PC-3 (cell line): Measurements from ENCODE around the gene MAD1L1. TPM values are rescaled to one million over a fixed set of nuclear protein-coding genes. Genes with fewer than 3 reads are reported as not detected.

ENCODE experiments used
- ATAC-seq: fragments of 200-7000 bp; cut with Tn5 transposase; 2 replicates; pipeline ENCODE4 v1.9.1; 2020; ENCODE audit warnings: mild to moderate bottlenecking, moderate library complexity
- BruUV-seq: library from RNA; stranded (reverse); fragments of 400-500 nt; replicated peaks from 2 replicates; lab custom pipeline; 2021; lab: Mats Ljungman, UMichigan
- CTCF ChIA-PET: fragments of 300-600 bp; sonication (Branson Sonifier 250); formaldehyde crosslinking; loops from one replicate; lab custom pipeline; 2022; ENCODE audit warnings: antibody characterized with exemption; lab: Charles Lee
- POLR2A ChIA-PET: fragments of 300-600 bp; sonication (Branson Sonifier 250); formaldehyde crosslinking; loops from one replicate; lab custom pipeline; 2022; ENCODE audit warnings: antibody characterized with exemption; ENCODE audit not compliant: unreplicated experiment; lab: Charles Lee
- DNase-seq: peaks from one replicate; pipeline ENCODE4 v3.0.0-alpha.2; 2015
- H2AFZ ChIP-seq: fragments of 300-600 bp; sonication (generic); 2 replicates; pipeline ENCODE4 v1.6.0; 2016; ENCODE audit warnings: antibody characterized with exemption, low read length
- H3F3A ChIP-seq: fragments of 300-600 bp; sonication (generic); one replicate; pipeline ENCODE4 v1.6.0; 2017; ENCODE audit warnings: antibody characterized with exemption, low read length, control low read depth, mild to moderate bottlenecking; ENCODE audit not compliant: unreplicated experiment
- H3K27ac ChIP-seq: fragments of 300-600 bp; sonication (generic); 2 replicates; pipeline ENCODE4 v1.5.1; 2016; ENCODE audit warnings: mild to moderate bottlenecking, low read length
- H3K27me3 ChIP-seq: fragments of 300-600 bp; sonication (generic); 2 replicates; pipeline ENCODE4 v1.6.1; 2016; ENCODE audit warnings: low read length, mixed read lengths
- H3K36me3 ChIP-seq: fragments of 300-600 bp; sonication (generic); 2 replicates; pipeline ENCODE4 v1.6.1; 2016; ENCODE audit warnings: low read depth, mixed run types, low read length, mixed read lengths
- H3K4me1 ChIP-seq: fragments of 300-600 bp; sonication (generic); 2 replicates; pipeline ENCODE4 v1.5.1; 2016; ENCODE audit warnings: low read length; ENCODE audit not compliant: insufficient read depth
- H3K4me2 ChIP-seq: fragments of 300-600 bp; sonication (generic); 2 replicates; pipeline ENCODE4 v1.6.0; 2016; ENCODE audit warnings: low read length
- H3K4me3 ChIP-seq: fragments of 300-600 bp; sonication (generic); 2 replicates; pipeline ENCODE4 v1.5.1; 2016; ENCODE audit warnings: mild to moderate bottlenecking, low read length, mixed read lengths
- H3K79me2 ChIP-seq: fragments of 300-600 bp; sonication (generic); 2 replicates; pipeline ENCODE4 v1.6.1; 2017; ENCODE audit warnings: low read length, mixed read lengths
- H3K9ac ChIP-seq: fragments of 300-600 bp; sonication (generic); 2 replicates; pipeline ENCODE4 v1.6.0; 2016; ENCODE audit warnings: mild to moderate bottlenecking, low read length
- H3K9me2 ChIP-seq: fragments of 300-600 bp; sonication (generic); replicated peaks from 2 replicates; pipeline ENCODE4 v1.6.1; 2016; ENCODE audit warnings: mixed run types, low read length, mixed read lengths
- H3K9me3 ChIP-seq: fragments of 300-600 bp; sonication (generic); 2 replicates; pipeline ENCODE4 v1.6.1; 2016; ENCODE audit warnings: low read length, mixed read lengths
- H4K20me1 ChIP-seq: fragments of 300-600 bp; sonication (generic); 2 replicates; pipeline ENCODE4 v1.6.1; 2016; ENCODE audit warnings: low read length, mixed read lengths
- EZH2 ChIP-seq: fragments of 300-600 bp; sonication (generic); IDR thresholded peaks from one replicate; pipeline ENCODE4 v1.6.1; 2017; ENCODE audit warnings: antibody characterized with exemption, mild to moderate bottlenecking, low read length; ENCODE audit not compliant: unreplicated experiment
- EZH2phosphoT487 ChIP-seq: fragments of 300-600 bp; sonication (generic); IDR thresholded peaks from 2 replicates; pipeline ENCODE4 v1.6.1; 2018; ENCODE audit warnings: mild to moderate bottlenecking, antibody characterized with exemption, low read length, borderline replicate concordance
- intact Hi-C: fragments of 100-400 bp; cut with micrococcal nuclease; formaldehyde crosslinking; loops from 2 replicates; pipeline ENCODE4 v1.9.0; 2023
- total RNA-seq: library from RNA; depleted of rRNA; stranded (reverse); fragments of >200 nt; gene quantifications from 2 replicates; pipeline ENCODE4 v1.2.3, GENCODE V29; 2014
- TF ChIP-seq, protein P1 (sequence below): fragments of 300-600 bp; sonication (generic); conservative IDR thresholded peaks from 2 replicates; pipeline ENCODE4 v1.5.1; 2017; ENCODE audit warnings: antibody characterized with exemption, low read depth, mild to moderate bottlenecking, low read length

The MAD1L1 gene
- total RNA-seq, 1 experiment from 2014 or later = 88.4 TPM

DNA sequence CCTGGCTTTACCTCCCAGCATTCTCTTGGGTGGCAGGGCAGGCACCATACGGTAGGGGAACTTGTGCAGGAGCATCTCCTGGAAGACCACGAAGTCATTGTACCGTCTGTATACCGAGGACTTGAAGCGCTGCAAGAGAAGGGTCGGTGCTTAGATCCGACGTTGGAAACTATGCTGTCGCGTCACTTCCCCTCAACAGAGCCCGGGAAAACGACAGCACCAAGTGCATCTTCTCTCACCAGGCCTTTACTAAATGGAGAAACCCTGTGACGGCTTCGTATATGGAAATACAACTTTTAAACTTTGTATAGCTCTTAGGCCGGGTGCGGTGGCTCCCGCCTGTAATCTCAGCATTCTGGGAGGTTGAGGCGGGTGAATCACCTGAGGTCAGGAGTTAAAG, 42.4 kb upstream of the MAD1L1 start:
- Histone ChIP-seq H3K27ac (no peak overlapping the region), H3K4me2 (no peak overlapping the region), H2AFZ (no peak overlapping the region), H3K4me3 (no peak overlapping the region), H3K9me3 (no peaks in the 10 kb centered on the region), H3K36me3 (no peaks in the 10 kb centered on the region), H3K27me3 (no peaks in the 10 kb centered on the region), H3K4me1 (no peaks in the 10 kb centered on the region), H4K20me1 (no peaks in the 10 kb centered on the region), H3K9ac (no peak overlapping the region), H3F3A (no peaks in the 10 kb centered on the region), H3K9me2 (no peaks in the 10 kb centered on the region), H3K79me2 (no peaks in the 10 kb centered on the region)
- ChIA-PET CTCF (no interaction called here), POLR2A (no interaction called here)
- BruUV-seq = no TSS peak
- TF ChIP-seq EZH2 (no peak), EZH2phosphoT487 (no peak)
- TF ChIP-seq, protein P1, sequence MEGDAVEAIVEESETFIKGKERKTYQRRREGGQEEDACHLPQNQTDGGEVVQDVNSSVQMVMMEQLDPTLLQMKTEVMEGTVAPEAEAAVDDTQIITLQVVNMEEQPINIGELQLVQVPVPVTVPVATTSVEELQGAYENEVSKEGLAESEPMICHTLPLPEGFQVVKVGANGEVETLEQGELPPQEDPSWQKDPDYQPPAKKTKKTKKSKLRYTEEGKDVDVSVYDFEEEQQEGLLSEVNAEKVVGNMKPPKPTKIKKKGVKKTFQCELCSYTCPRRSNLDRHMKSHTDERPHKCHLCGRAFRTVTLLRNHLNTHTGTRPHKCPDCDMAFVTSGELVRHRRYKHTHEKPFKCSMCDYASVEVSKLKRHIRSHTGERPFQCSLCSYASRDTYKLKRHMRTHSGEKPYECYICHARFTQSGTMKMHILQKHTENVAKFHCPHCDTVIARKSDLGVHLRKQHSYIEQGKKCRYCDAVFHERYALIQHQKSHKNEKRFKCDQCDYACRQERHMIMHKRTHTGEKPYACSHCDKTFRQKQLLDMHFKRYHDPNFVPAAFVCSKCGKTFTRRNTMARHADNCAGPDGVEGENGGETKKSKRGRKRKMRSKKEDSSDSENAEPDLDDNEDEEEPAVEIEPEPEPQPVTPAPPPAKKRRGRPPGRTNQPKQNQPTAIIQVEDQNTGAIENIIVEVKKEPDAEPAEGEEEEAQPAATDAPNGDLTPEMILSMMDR = no peak
- intact Hi-C loops = no loop called here
- ATAC-seq = no peak
- DNase-seq = no peak

- TF ChIP-seq, protein P1 = no peak
- no peak for TF ChIP-seq EZH2
- no peak for TF ChIP-seq EZH2phosphoT487
Measured at GRCh38 chr7:2274666-2275065, 41.9 kb upstream of the MAD1L1 start.

DNA sequence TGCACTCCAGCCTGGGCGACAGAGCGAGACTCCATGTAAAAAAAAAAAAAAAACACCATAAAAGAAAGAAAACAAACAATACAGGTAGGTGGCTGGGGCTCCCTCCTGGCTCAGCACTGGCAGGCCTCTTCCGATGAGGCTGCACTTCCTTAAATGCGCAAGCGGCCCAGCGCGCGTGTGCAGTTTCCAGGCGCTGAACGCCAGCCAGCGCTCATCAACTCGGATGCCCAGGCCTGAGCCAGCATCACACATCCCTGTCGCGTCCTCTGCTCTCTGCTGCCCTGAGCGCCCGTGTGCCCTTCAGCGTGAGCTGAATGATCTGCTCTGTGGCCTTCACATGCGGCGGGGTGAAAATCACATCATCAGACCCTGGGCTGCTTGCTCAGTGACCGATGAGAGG, 41.1 kb upstream of the MAD1L1 start:
- Histone ChIP-seq H3K9ac (no peak overlapping the region), H3K9me3 (no peaks in the 10 kb centered on the region), H3K4me3 (no peak overlapping the region), H3F3A (no peaks in the 10 kb centered on the region), H4K20me1 (no peaks in the 10 kb centered on the region), H3K4me2 (no peak overlapping the region), H3K79me2 (no peaks in the 10 kb centered on the region), H3K27ac (no peak overlapping the region), H2AFZ (no peak overlapping the region), H3K9me2 (no peaks in the 10 kb centered on the region), H3K27me3 (no peaks in the 10 kb centered on the region), H3K4me1 (peaks cover 6% of the 10 kb centered on the region), H3K36me3 (no peaks in the 10 kb centered on the region)
- POLR2A ChIA-PET = no interaction called here
- intact Hi-C loops = no loop called here
- CTCF ChIA-PET = no interaction called here
- no peak for ATAC-seq
- no peak for TF ChIP-seq EZH2
- no peak for TF ChIP-seq EZH2phosphoT487
- TF ChIP-seq, protein P1 = no peak
- no peak for DNase-seq
- BruUV-seq = no TSS peak

More at GRCh38 chr7:2274666-2275065, 41.9 kb upstream of the MAD1L1 start:
- intact Hi-C loops = no loop called here
- Histone ChIP-seq H3F3A (no peaks in the 10 kb centered on the region), H3K9me3 (no peaks in the 10 kb centered on the region), H4K20me1 (no peaks in the 10 kb centered on the region), H3K9me2 (no peaks in the 10 kb centered on the region), H3K79me2 (no peaks in the 10 kb centered on the region), H3K9ac (no peak overlapping the region), H3K27ac (no peak overlapping the region), H3K36me3 (no peaks in the 10 kb centered on the region), H3K27me3 (no peaks in the 10 kb centered on the region), H2AFZ (no peak overlapping the region), H3K4me3 (no peak overlapping the region), H3K4me1 (peaks cover 3% of the 10 kb centered on the region), H3K4me2 (no peak overlapping the region)
- ATAC-seq (no peak), DNase-seq (no peak)
- no TSS peak for BruUV-seq
- ChIA-PET POLR2A (no interaction called here), CTCF (no interaction called here)
